Transverse colon (tissue), 3 donors: ENCODE measurements around the gene ENPP1.

Experiments
- EP300 ChIP-seq: sonication (generic); formaldehyde crosslinking; IDR thresholded peaks from one replicate; pipeline ENCODE4 v1.6.1; 2017; ENCODE audit warnings: antibody characterized with exemption, low read depth
- POLR2A ChIP-seq: fragments of 450-650 bp; IDR thresholded peaks from one replicate; pipeline ENCODE4 v1.6.1; 2016; ENCODE audit warnings: antibody characterized with exemption, mild to moderate bottlenecking, moderate library complexity
- TF ChIP-seq, protein P1 (sequence below), 5 experiments: fragments of 200-600 bp in 3 of 5; fragments of 450-650 bp in 2 of 5; sonication (generic) in 3 of 5; IDR thresholded peaks; 1 replicate in 2 of 5; 2 replicates in 3 of 5; pipeline ENCODE4 v1.5.1; 2016 to 2017; ENCODE audit warnings: antibody characterized with exemption in 5 of 5, inconsistent platforms in 3 of 5, mild to moderate bottlenecking in 2 of 5, moderate library complexity in 1 of 5

DNA sequence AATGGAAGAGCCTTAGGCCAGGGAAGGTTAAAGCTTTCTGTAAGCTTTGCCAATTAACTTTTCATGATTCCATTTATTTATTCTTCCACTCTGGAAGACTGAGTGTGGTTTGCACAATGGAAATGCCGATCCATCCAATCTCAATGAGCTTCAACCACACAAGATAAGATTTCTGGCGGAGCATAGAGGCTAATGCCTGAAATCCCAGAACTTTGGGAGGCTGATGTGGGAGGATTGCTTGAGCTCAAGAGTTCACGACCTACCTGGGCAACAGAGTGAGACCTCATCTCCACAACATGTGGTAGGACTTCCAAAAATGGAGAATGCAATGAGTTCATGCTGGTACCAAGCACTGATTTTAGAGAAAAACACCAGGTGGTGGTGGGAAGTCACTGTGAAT, 6.2 kb downstream of the ENPP1 start:
- TF ChIP-seq, protein P1, sequence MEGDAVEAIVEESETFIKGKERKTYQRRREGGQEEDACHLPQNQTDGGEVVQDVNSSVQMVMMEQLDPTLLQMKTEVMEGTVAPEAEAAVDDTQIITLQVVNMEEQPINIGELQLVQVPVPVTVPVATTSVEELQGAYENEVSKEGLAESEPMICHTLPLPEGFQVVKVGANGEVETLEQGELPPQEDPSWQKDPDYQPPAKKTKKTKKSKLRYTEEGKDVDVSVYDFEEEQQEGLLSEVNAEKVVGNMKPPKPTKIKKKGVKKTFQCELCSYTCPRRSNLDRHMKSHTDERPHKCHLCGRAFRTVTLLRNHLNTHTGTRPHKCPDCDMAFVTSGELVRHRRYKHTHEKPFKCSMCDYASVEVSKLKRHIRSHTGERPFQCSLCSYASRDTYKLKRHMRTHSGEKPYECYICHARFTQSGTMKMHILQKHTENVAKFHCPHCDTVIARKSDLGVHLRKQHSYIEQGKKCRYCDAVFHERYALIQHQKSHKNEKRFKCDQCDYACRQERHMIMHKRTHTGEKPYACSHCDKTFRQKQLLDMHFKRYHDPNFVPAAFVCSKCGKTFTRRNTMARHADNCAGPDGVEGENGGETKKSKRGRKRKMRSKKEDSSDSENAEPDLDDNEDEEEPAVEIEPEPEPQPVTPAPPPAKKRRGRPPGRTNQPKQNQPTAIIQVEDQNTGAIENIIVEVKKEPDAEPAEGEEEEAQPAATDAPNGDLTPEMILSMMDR (IDR thresholded peaks at IDR 0.05) = no peak
- TF ChIP-seq EP300 (no peak), POLR2A (no peak)
